Sigmoid colon (tissue), 4 donors: ENCODE measurements around the gene ARMH1.

ENCODE experiments used
- EP300 ChIP-seq, 4 donors: sonication (generic); formaldehyde crosslinking; IDR thresholded peaks; one replicate each; pipeline ENCODE4 v1.6.1; 2017; ENCODE audit warnings: antibody characterized with exemption in 4 of 4
- POLR2A ChIP-seq, 2 donors: fragments of 450-650 bp; IDR thresholded peaks; one replicate each; pipeline ENCODE4 v1.6.1; 2016; ENCODE audit warnings: antibody characterized with exemption in 2 of 2, mild to moderate bottlenecking in 2 of 2, moderate library complexity in 2 of 2
- TF ChIP-seq, protein P1 (sequence below), 4 experiments: fragments of 450-650 bp in 3 of 4; fragments of 200-600 bp in 1 of 4; IDR thresholded peaks; one replicate each; pipeline ENCODE4 v1.5.1; 2016 to 2019; ENCODE audit warnings: antibody characterized with exemption in 4 of 4, mild to moderate bottlenecking in 3 of 4, moderate library complexity in 2 of 4

DNA sequence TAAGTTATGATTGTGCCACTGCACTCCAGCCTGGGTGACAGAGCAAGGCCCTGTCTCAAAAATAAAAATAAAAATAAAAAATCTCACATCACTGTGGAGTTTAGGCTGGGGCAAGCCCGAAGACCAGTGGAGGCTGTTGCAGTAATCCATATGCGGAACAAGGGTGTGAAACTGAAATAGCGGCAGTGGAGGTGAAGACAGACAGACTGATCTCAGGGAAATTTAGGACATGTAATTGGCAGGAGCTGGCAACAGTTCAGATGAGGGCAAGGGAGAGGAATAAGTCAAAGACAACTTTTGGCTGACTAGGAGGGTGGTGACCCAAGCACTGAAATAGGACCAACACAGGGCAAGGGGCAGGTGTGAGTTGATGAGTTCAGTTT, 8.4 kb downstream of the ARMH1 start:
- TF ChIP-seq EP300 (IDR thresholded peaks at IDR 0.05): no peak
- TF ChIP-seq, protein P1, sequence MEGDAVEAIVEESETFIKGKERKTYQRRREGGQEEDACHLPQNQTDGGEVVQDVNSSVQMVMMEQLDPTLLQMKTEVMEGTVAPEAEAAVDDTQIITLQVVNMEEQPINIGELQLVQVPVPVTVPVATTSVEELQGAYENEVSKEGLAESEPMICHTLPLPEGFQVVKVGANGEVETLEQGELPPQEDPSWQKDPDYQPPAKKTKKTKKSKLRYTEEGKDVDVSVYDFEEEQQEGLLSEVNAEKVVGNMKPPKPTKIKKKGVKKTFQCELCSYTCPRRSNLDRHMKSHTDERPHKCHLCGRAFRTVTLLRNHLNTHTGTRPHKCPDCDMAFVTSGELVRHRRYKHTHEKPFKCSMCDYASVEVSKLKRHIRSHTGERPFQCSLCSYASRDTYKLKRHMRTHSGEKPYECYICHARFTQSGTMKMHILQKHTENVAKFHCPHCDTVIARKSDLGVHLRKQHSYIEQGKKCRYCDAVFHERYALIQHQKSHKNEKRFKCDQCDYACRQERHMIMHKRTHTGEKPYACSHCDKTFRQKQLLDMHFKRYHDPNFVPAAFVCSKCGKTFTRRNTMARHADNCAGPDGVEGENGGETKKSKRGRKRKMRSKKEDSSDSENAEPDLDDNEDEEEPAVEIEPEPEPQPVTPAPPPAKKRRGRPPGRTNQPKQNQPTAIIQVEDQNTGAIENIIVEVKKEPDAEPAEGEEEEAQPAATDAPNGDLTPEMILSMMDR (IDR thresholded peaks at IDR 0.05): no peak
- TF ChIP-seq POLR2A (IDR thresholded peaks at IDR 0.05): no peak
